Spleen (tissue), 7 donors: ENCODE data around the gene GPR176.

Experiments used
- CTCF ChIP-seq, 11 experiments: fragments of 200-600 bp in 7 of 11; fragments of 450-650 bp in 4 of 11; sonication (generic) in 4 of 11; IDR thresholded peaks in 8 of 11; conservative IDR thresholded peaks in 3 of 11; 1 replicate in 7 of 11; 2 replicates in 4 of 11; pipeline versions ENCODE4 v1.4.0 to v1.8.0; 2016 to 2021; ENCODE audit warnings: antibody characterized with exemption in 11 of 11, inconsistent platforms in 4 of 11, mild to moderate bottlenecking in 1 of 11
- POLR2A ChIP-seq, 3 donors: fragments of 450-650 bp; IDR thresholded peaks; one replicate each; pipeline ENCODE4 v1.5.1; 2017; ENCODE audit warnings: antibody characterized with exemption in 3 of 3, mild to moderate bottlenecking in 1 of 3
- donor health status: DM: no; HTN: no; CAD: no; lungs with moderate emphysema.
- donor health status: DM: no; HTN: no; CAD: no.
- donor health status: DM: no; HTN: no; CAD: no.

- TF ChIP-seq CTCF (IDR thresholded peaks at IDR 0.05 in 8 of 11, conservative IDR thresholded peaks at IDR 0.05 in 3 of 11) (no peak), POLR2A (IDR thresholded peaks at IDR 0.05) (no peak)
Observed at GRCh38 chr15:39855400-39855799, 64.7 kb downstream of the GPR176 start.
